Mesenchymal stem cell (in vitro differentiated cells and primary cell): ENCODE data around the gene TPM1.
A peak's percentile ranks its signal among the peaks of the same experiment; 100 is the strongest.

Source experiments
- DNase-seq: peaks from one replicate; pipeline ENCODE4 v3.0.0-alpha.2; 2013
- H2AFZ ChIP-seq: one replicate; pipeline ENCODE4 v1.6.1; 2013; ENCODE audit warnings: low read depth, mild to moderate bottlenecking, control low read depth, inconsistent platforms, low read length, moderate library complexity
- H2AK5ac ChIP-seq: 2 replicates; pipeline ENCODE4 v1.6.1; 2013; ENCODE audit warnings: low read length, moderate library complexity, mild to moderate bottlenecking, inconsistent platforms; ENCODE audit not compliant: severe bottlenecking
- H2BK120ac ChIP-seq: one replicate; pipeline ENCODE4 v1.6.1; 2013; ENCODE audit warnings: low read depth, mild to moderate bottlenecking, inconsistent platforms, low read length, moderate library complexity
- H2BK12ac ChIP-seq, 2 experiments: one replicate each; pipeline ENCODE4 v1.6.1; 2013; ENCODE audit warnings: inconsistent platforms in 2 of 2, low read length in 2 of 2, mild to moderate bottlenecking in 2 of 2, moderate library complexity in 2 of 2, control low read depth in 1 of 2
- H2BK15ac ChIP-seq: one replicate; pipeline ENCODE4 v1.6.1; 2013; ENCODE audit warnings: mild to moderate bottlenecking, low read depth, inconsistent platforms; ENCODE audit not compliant: poor library complexity, severe bottlenecking
- H2BK5ac ChIP-seq: 2 replicates; pipeline ENCODE4 v1.6.1; 2013; ENCODE audit warnings: low read depth, mild to moderate bottlenecking, low read length, control low read depth, inconsistent platforms; ENCODE audit not compliant: poor library complexity, severe bottlenecking
- H3K14ac ChIP-seq, 2 experiments: one replicate each; pipeline ENCODE4 v1.6.1; 2013; ENCODE audit warnings: inconsistent platforms in 2 of 2, low read length in 2 of 2, control low read depth in 1 of 2, mild to moderate bottlenecking in 1 of 2, moderate library complexity in 1 of 2
- H3K18ac ChIP-seq, 2 experiments: one replicate each; pipeline ENCODE4 v1.6.1; 2013; ENCODE audit warnings: inconsistent platforms in 2 of 2, low read length in 2 of 2, control low read depth in 1 of 2, low read depth in 1 of 2, mild to moderate bottlenecking in 1 of 2
- H3K23ac ChIP-seq, 2 experiments: one replicate each; pipeline ENCODE4 v1.6.1; 2013; ENCODE audit warnings: inconsistent platforms in 2 of 2, low read length in 2 of 2, mild to moderate bottlenecking in 2 of 2, moderate library complexity in 2 of 2, control low read depth in 1 of 2
- H3K27ac ChIP-seq: 2 replicates; pipeline ENCODE4 v1.5.1; 2013; ENCODE audit warnings: mild to moderate bottlenecking, moderate library complexity, low read length, control low read depth, inconsistent platforms; ENCODE audit not compliant: poor library complexity, severe bottlenecking
- H3K27me3 ChIP-seq, 2 experiments: 2 replicates each; pipeline versions ENCODE4 v1.6.1 to v1.7.0; 2013; ENCODE audit warnings: low read length in 2 of 2, mild to moderate bottlenecking in 2 of 2, moderate library complexity in 2 of 2, control low read depth in 1 of 2, inconsistent platforms in 1 of 2; ENCODE audit not compliant: control insufficient read depth in 1 of 2, insufficient read depth in 1 of 2
- H3K36me3 ChIP-seq, 2 experiments: 2 replicates each; pipeline versions ENCODE4 v1.6.1 to v1.7.0; 2013; ENCODE audit warnings: low read length in 2 of 2, control low read depth in 1 of 2, inconsistent platforms in 1 of 2, low read depth in 1 of 2, mild to moderate bottlenecking in 1 of 2; ENCODE audit not compliant: insufficient read depth in 2 of 2, control insufficient read depth in 1 of 2
- H3K4ac ChIP-seq, 2 experiments: one replicate each; pipeline ENCODE4 v1.6.1; 2013; ENCODE audit warnings: inconsistent platforms in 2 of 2, low read length in 2 of 2, mild to moderate bottlenecking in 2 of 2, moderate library complexity in 2 of 2, control low read depth in 1 of 2, low read depth in 1 of 2
- H3K4me1 ChIP-seq: 2 replicates; pipeline ENCODE4 v1.6.1; 2013; ENCODE audit warnings: low read depth, low read length, control low read depth; ENCODE audit not compliant: control insufficient read depth, insufficient read depth
- H3K4me2 ChIP-seq: 2 replicates; pipeline ENCODE4 v1.6.1; 2013; ENCODE audit warnings: low read length, mild to moderate bottlenecking, inconsistent platforms; ENCODE audit not compliant: poor library complexity, severe bottlenecking
- H3K4me3 ChIP-seq, 2 experiments: 2 replicates each; pipeline versions ENCODE4 v1.5.1 to v1.7.0; 2013; ENCODE audit warnings: low read length in 2 of 2, mild to moderate bottlenecking in 2 of 2, control low read depth in 1 of 2, low read depth in 1 of 2; ENCODE audit not compliant: insufficient read depth in 1 of 2
- H3K79me1 ChIP-seq: replicated peaks from 2 replicates; pipeline ENCODE4 v1.6.1; 2013; ENCODE audit warnings: mild to moderate bottlenecking, control low read depth, low read length, inconsistent platforms; ENCODE audit not compliant: poor library complexity, severe bottlenecking
- H3K9ac ChIP-seq: 2 replicates; pipeline ENCODE4 v1.7.0; 2013; ENCODE audit warnings: mild to moderate bottlenecking, low read length, moderate library complexity
- H3K9me3 ChIP-seq: 2 replicates; pipeline ENCODE4 v1.7.0; 2013; ENCODE audit warnings: mild to moderate bottlenecking, low read length; ENCODE audit not compliant: control insufficient read depth
- H4K8ac ChIP-seq: one replicate; pipeline ENCODE4 v1.6.1; 2013; ENCODE audit warnings: inconsistent platforms, mild to moderate bottlenecking, low read length, moderate library complexity
- H4K91ac ChIP-seq: one replicate; pipeline ENCODE4 v1.6.1; 2013; ENCODE audit warnings: mild to moderate bottlenecking, low read length, inconsistent platforms
- WGBS: methylation state at CpG from one replicate; pipeline ENCODE4 v1.1.7; 2013; ENCODE audit warnings: mixed read lengths; 5-methylcytosine and 5-hydroxymethylcytosine counted together

The TPM1 gene

DNA sequence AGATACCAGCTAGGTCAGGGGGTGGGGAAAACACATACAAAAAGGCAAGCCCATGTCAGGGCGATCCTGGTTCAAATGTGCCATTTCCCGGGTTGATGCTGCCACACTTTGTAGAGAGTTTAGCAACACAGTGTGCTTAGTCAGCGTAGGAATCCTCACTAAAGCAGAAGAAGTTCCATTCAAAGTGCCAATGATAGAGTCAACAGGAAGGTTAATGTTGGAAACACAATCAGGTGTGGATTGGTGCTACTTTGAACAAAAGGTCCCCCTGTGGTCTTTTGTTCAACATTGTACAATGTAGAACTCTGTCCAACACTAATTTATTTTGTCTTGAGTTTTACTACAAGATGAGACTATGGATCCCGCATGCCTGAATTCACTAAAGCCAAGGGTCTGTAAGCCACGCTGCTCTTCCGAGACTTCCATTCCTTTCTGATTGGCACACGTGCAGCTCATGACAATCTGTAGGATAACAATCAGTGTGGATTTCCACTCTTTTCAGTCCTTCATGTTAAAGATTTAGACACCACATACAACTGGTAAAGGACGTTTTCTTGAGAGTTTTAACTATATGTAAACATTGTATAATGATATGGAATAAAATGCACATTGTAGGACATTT lies 28.9 kb downstream of the TPM1 start:
- Histone ChIP-seq H3K9ac (no peak overlapping the region), H3K79me1 (peaks cover 2% of the 10 kb centered on the region), H3K23ac (no peak overlapping the region), H3K18ac (no peak overlapping the region), H3K9me3 (no peaks in the 10 kb centered on the region), H3K4me1 (peaks cover 13% of the 10 kb centered on the region), H2BK15ac (no peak overlapping the region), H2AK5ac (no peak overlapping the region), H3K4me2 (no peak overlapping the region), H2BK120ac (no peak overlapping the region), H3K36me3 (peaks cover 31 to 62% of the 10 kb centered on the region in 2 experiments), H4K8ac (no peak overlapping the region), H2AFZ (no peak overlapping the region), H2BK12ac (no peak overlapping the region), H3K4ac (no peak overlapping the region), H3K4me3 (no peak overlapping the region), H3K27ac (peak overlapping the region; percentile 30), H3K27me3 (no peaks in the 10 kb centered on the region), H4K91ac (no peak overlapping the region), H2BK5ac (no peak overlapping the region), H3K14ac (no peak overlapping the region)
- DNase-seq: no peak
- 86% methylated on average over 7 of the region's 8 CpGs for WGBS

DNA sequence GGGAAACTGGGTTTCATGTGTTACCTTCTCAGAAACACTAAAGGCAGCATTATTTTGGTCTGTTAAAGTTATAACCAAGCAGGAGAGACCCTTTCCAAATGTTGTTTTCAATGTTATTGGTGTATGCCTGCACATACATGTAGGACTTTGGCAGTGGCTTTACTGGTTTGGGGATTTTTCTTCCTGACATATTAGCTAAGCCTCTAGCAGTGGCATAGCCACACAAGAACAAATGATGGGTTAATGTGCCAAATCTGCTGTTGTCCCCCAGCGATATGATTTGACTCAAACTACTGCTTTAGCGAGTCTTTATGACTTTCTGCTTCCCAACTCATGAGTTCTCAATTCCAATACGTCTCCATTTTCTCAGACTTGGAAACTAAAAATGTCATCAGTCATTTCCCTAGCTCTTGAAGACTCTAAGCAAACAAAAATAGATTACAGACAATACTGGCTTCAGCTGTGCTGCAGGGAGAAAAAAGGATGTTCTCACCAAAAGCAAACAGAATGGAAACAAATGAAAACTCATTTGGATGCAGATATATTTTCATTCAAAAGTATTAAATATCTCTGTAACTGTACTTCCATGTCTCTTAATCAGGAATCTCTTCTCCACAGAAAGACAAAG lies 29.6 kb downstream of the TPM1 start:
- H2BK15ac ChIP-seq: no peak overlapping the region
- H3K36me3 ChIP-seq: peaks cover 31 to 55% of the 10 kb centered on the region in 2 experiments
- no peak overlapping the region for H3K18ac ChIP-seq
- H3K9me3 ChIP-seq: no peaks in the 10 kb centered on the region
- no peak overlapping the region for H3K4me3 ChIP-seq
- no peak overlapping the region for H2AFZ ChIP-seq
- no peak overlapping the region for H2AK5ac ChIP-seq
- no peak overlapping the region for H2BK120ac ChIP-seq
- no peak overlapping the region for H4K8ac ChIP-seq
- peak overlapping the region; percentile 59 for H3K27ac ChIP-seq
- H3K4ac ChIP-seq: no peak overlapping the region
- DNase-seq: peak; percentile 34
- peaks cover 2% of the 10 kb centered on the region for H3K79me1 ChIP-seq
- no peak overlapping the region for H3K14ac ChIP-seq
- no peak overlapping the region for H3K23ac ChIP-seq
- no peak overlapping the region for H3K4me2 ChIP-seq
- peaks cover 13% of the 10 kb centered on the region for H3K4me1 ChIP-seq
- no peaks in the 10 kb centered on the region for H3K27me3 ChIP-seq
- no peak overlapping the region for H4K91ac ChIP-seq
- no peak overlapping the region for H2BK12ac ChIP-seq
- whole genome bisulfite sequencing: 89% methylated on average over 3 of the region's 3 CpGs
- no peak overlapping the region for H2BK5ac ChIP-seq
- no peak overlapping the region for H3K9ac ChIP-seq

DNA sequence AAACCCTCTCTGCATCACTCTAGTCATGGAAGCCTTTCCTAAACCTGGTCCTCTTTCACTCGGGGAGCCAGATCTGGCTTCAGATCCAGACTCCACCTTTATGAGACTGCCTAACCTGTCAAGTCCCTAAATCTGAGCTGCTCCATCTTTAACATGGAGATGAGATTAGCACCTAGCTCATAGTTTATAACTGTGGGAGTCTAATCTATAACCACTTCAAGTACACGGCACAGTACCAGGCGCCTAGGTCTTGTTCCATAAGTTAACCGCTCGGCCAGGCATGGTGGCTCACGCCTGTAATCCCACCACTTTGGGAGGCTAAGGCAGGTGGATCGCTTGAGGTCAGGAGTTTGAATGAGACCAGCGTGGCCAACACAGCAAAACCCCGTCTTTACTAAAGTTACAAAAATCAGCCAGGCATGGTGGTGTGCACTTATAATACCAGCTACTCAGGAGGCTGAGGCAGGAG lies 30.3 kb downstream of the TPM1 start:
- Histone ChIP-seq H2BK120ac (no peak overlapping the region), H3K27me3 (no peaks in the 10 kb centered on the region), H3K4ac (no peak overlapping the region), H2BK15ac (no peak overlapping the region), H3K79me1 (peaks cover 2% of the 10 kb centered on the region), H3K4me1 (peaks cover 10% of the 10 kb centered on the region), H3K18ac (no peak overlapping the region), H2AK5ac (no peak overlapping the region), H3K4me3 (no peak overlapping the region), H3K36me3 (peaks cover 25 to 47% of the 10 kb centered on the region in 2 experiments), H2BK12ac (no peak overlapping the region), H2BK5ac (no peak overlapping the region), H2AFZ (no peak overlapping the region), H3K27ac (peak overlapping the region; percentile 59), H3K4me2 (no peak overlapping the region), H3K23ac (no peak overlapping the region), H3K9ac (no peak overlapping the region), H3K9me3 (no peaks in the 10 kb centered on the region), H4K91ac (no peak overlapping the region), H4K8ac (peak overlapping the region; percentile 5), H3K14ac (no peak overlapping the region)
- DNase-seq: no peak
- 92% methylated on average over 9 of the region's 9 CpGs for whole genome bisulfite sequencing

GRCh38 chr15:63073497-63074172 lies 31.1 kb downstream of the TPM1 start:
- H3K27ac ChIP-seq: peak overlapping the region; percentile 59
- WGBS: 80% methylated on average over 8 of the region's 9 CpGs
- H3K4me1 ChIP-seq: peaks cover 5% of the 10 kb centered on the region
- H3K36me3 ChIP-seq: peaks cover 17 to 40% of the 10 kb centered on the region in 2 experiments
- no peak overlapping the region for H3K23ac ChIP-seq
- no peak overlapping the region for H2AK5ac ChIP-seq
- H2BK120ac ChIP-seq: no peak overlapping the region
- H3K14ac ChIP-seq: no peak overlapping the region
- DNase-seq: no peak
- H3K9me3 ChIP-seq: no peaks in the 10 kb centered on the region
- H4K91ac ChIP-seq: no peak overlapping the region
- H3K4ac ChIP-seq: no peak overlapping the region
- H2AFZ ChIP-seq: no peak overlapping the region
- H3K18ac ChIP-seq: no peak overlapping the region
- H3K4me2 ChIP-seq: no peak overlapping the region
- H2BK5ac ChIP-seq: no peak overlapping the region
- no peak overlapping the region for H2BK15ac ChIP-seq
- no peaks in the 10 kb centered on the region for H3K79me1 ChIP-seq
- H3K9ac ChIP-seq: no peak overlapping the region
- H3K27me3 ChIP-seq: no peaks in the 10 kb centered on the region
- H4K8ac ChIP-seq: no peak overlapping the region
- H3K4me3 ChIP-seq: no peak overlapping the region
- no peak overlapping the region for H2BK12ac ChIP-seq
